Measurements from ENCODE around the gene FADS2.

DNA sequence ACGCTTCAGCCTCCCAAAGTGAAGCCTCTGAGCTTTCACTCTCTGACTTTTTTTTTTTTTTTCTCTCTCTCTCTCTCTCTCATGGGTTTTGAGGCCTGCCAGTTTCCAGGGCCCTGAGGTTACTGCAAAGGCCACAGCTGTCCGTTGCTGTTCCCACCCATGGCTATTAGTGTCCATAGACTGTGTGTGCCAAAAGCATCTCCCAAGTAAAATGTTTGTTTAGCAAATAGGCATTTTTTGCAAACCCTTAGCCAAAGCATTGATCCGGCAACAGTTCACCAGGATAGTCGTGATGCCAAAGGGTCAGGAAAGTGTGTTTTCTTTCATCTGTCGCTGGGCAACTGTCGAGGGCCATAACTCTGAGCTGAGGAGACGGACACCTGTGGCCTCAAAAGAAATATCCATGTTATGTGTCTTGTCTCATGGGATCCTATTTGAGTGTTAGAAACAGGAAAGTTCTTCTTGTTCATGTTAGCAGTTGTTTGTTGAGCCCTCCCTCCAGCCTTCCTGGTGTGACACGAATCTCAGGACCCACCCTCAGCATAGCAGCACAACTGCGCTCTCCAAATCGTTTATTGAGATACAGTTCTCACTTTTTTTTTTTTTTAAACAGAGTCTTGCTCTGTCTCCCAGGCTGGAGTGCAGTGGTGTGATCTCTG is 18.4 kb downstream of the FADS2 start:
- TF ChIP-seq POLR2A (IDR thresholded peaks at IDR 0.05) (no peak), CTCF (IDR thresholded peaks at IDR 0.05) (no peak)
